ENCODE results near the gene MAN1C1. TPM values are rescaled to one million over a fixed set of nuclear protein-coding genes. Genes with fewer than 3 reads are reported as not detected.

The MAN1C1 gene
- total RNA-seq, 1 donor from 2014 or later = 0.63 TPM

- TF ChIP-seq, protein P1, sequence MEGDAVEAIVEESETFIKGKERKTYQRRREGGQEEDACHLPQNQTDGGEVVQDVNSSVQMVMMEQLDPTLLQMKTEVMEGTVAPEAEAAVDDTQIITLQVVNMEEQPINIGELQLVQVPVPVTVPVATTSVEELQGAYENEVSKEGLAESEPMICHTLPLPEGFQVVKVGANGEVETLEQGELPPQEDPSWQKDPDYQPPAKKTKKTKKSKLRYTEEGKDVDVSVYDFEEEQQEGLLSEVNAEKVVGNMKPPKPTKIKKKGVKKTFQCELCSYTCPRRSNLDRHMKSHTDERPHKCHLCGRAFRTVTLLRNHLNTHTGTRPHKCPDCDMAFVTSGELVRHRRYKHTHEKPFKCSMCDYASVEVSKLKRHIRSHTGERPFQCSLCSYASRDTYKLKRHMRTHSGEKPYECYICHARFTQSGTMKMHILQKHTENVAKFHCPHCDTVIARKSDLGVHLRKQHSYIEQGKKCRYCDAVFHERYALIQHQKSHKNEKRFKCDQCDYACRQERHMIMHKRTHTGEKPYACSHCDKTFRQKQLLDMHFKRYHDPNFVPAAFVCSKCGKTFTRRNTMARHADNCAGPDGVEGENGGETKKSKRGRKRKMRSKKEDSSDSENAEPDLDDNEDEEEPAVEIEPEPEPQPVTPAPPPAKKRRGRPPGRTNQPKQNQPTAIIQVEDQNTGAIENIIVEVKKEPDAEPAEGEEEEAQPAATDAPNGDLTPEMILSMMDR (conservative IDR thresholded peaks at IDR 0.05; ENCODE audit: low read depth, low read length) = no peak
- H3K4me3 ChIP-seq (ENCODE audit: low read depth, low read length) = no peak overlapping the region
- no peak for DNase-seq (ENCODE audit: low read depth)
Measured at GRCh38 chr1:25742316-25742715, 125.7 kb downstream of the MAN1C1 start.

GRCh38 chr1:25743164-25744139, 126.9 kb downstream of the MAN1C1 start:
- DNase-seq (ENCODE audit: low read depth) = no peak
- TF ChIP-seq, protein P1 (conservative IDR thresholded peaks at IDR 0.05; ENCODE audit: low read depth, low read length) = no peak
- H3K4me3 ChIP-seq (ENCODE audit: low read depth, low read length) = no peak overlapping the region

DNA sequence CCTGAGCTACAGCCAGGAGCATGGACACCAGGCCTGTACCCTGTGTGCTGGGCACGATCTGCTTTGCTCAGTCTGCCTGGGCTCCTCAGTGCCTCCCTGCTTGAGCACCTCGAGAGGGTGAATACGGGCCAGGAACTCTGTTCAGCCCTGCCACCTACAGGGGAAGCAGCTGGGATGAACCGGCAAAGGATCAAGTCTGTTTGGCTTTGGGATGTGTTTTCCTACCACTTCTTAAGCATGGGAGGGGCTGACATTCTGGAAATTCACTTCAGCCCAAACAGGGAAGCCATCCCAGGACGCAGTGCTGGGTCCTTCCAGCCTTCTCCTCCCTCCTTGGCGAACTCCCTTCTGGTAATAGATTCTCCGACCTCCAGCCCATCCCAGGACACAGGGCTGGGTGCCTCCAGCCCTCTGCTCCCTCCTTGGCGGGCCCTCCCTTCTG, 127.6 kb downstream of the MAN1C1 start:
- H3K4me3 ChIP-seq (ENCODE audit: low read depth, low read length) = no peak overlapping the region
- no peak for DNase-seq (ENCODE audit: low read depth)
- TF ChIP-seq, protein P1 (conservative IDR thresholded peaks at IDR 0.05; ENCODE audit: low read depth, low read length) = peak; percentile 67

GRCh38 chr1:25744636-25745425, 128.2 kb downstream of the MAN1C1 start:
- H3K4me3 ChIP-seq (ENCODE audit: low read depth, low read length) = no peak overlapping the region
- DNase-seq (ENCODE audit: low read depth) = no peak
- TF ChIP-seq, protein P1 (conservative IDR thresholded peaks at IDR 0.05; ENCODE audit: low read depth, low read length) = no peak

GRCh38 chr1:25746299-25747045, 129.9 kb downstream of the MAN1C1 start:
- H3K4me3 ChIP-seq (ENCODE audit: low read depth, low read length) = no peak overlapping the region
- DNase-seq (ENCODE audit: low read depth) = no peak
- TF ChIP-seq, protein P1 (conservative IDR thresholded peaks at IDR 0.05; ENCODE audit: low read depth, low read length) = no peak

DNA sequence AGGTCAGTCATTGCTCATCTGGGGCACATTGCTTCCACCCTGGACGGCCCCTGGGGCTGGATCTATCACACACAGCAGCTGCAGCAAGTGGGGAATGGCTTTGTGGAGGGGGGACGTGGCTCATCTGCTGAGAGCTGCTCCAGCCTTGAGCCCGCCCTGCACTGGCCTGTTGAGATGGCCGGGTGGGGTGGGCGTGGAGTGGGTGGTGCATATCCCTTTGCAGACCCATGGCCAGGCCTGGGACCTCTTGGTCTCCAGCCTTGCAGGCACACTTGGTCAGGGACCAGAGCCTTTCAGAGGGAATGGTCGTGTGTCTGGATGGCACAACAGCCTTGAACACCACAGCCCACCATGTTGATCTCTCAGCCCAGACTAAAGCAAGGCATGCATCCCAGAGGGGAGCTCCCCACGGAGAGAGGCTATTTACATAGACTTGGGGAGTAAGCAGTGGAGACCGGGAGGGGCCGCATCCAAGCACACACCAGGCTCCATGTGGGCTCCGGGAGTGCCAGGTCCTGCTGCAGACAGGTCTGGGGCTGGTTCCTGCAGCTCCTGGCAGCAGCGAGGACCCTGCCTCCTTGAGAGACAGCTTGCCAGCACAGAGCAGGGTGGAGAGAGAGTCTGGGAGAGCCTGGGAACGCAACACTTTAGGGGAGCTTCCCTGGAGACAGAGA, 130.6 kb downstream of the MAN1C1 start:
- TF ChIP-seq, protein P1 (conservative IDR thresholded peaks at IDR 0.05; ENCODE audit: low read depth, low read length) = no peak
- no peak for DNase-seq (ENCODE audit: low read depth)
- H3K4me3 ChIP-seq (ENCODE audit: low read depth, low read length) = no peak overlapping the region

All from epithelial cell of proximal tubule (primary cell).